Nephron (organoid): ENCODE measurements around the gene C10orf105.

Source experiments
- H3K27ac Mint-ChIP-seq, 3 experiments: 2 replicates each; pipeline ENCODE4 v1.8.0; 2020; ENCODE audit warnings: mixed read lengths in 3 of 3, mild to moderate bottlenecking in 2 of 3, moderate library complexity in 1 of 3
- H3K27me3 Mint-ChIP-seq: 2 replicates; pipeline ENCODE4 v1.8.0; 2021; ENCODE audit warnings: low read depth, mild to moderate bottlenecking, moderate library complexity, mixed read lengths
- H3K36me3 Mint-ChIP-seq: 2 replicates; pipeline ENCODE4 v1.8.0; 2020; ENCODE audit warnings: low read depth, mixed read lengths
- H3K4me1 Mint-ChIP-seq: 2 replicates; pipeline ENCODE4 v1.8.0; 2020; ENCODE audit warnings: mixed read lengths
- H3K4me3 Mint-ChIP-seq, 3 experiments: 2 replicates each; pipeline ENCODE4 v1.8.0; 2020; ENCODE audit warnings: mild to moderate bottlenecking in 3 of 3, mixed read lengths in 3 of 3, moderate library complexity in 2 of 3
- H3K9me3 Mint-ChIP-seq: 2 replicates; pipeline ENCODE4 v1.8.0; 2020; ENCODE audit warnings: mixed read lengths
- CTCF ChIP-seq, 3 experiments: fragments of 200-600 bp; sonication (generic); IDR thresholded peaks; one replicate each; pipeline ENCODE4 v1.5.0; 2021; ENCODE audit warnings: antibody characterized with exemption in 3 of 3; ENCODE audit not compliant: unreplicated experiment in 3 of 3

The C10orf105 gene

GRCh38 chr10:71763352-71764127 is 44.0 kb upstream of the C10orf105 start:
- Mint-ChIP-seq H3K36me3 (no peaks in the 10 kb centered on the region), H3K4me1 (peaks cover 35% of the 10 kb centered on the region), H3K9me3 (no peaks in the 10 kb centered on the region), H3K27me3 (peaks cover 18% of the 10 kb centered on the region), H3K4me3 (no peak overlapping the region), H3K27ac (no peak overlapping the region)
- TF ChIP-seq CTCF (IDR thresholded peaks at IDR 0.05; ENCODE audit: unreplicated experiment in 3 of 3): no peak

- Mint-ChIP-seq H3K36me3 (no peaks in the 10 kb centered on the region), H3K4me3 (no peak overlapping the region)
Measured at GRCh38 chr10:71762324-71762723, 42.7 kb upstream of the C10orf105 start.

DNA sequence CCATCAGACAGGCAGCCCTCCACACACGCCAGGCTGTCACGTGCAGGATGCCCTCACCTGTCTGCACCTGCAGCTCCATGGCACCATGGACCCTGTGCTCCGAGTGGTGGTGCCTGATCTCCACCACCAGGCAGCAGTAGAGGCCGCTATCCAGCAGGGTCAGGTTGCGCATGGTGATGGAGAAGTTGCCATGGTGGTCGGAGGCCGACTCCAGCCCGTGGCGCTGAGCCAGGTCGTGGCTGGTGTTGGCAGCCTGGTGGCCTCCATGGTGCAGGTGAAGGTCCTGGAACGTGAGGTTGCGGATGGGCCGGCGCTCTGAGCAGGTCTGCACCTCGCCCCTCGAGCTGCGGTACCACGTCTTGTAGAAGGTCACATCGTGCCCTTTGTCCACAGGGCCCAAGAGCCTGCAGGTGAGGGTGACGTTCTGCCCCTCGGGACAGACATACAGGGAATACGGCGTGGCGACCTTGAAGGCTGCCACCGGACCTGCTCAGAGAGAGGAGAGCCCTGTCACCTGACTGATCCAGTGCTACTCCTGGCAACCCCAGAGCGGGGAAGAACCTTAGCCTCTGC is 42.0 kb upstream of the C10orf105 start:
- H3K4me1 Mint-ChIP-seq: peaks cover 23% of the 10 kb centered on the region
- no peak overlapping the region for H3K27ac Mint-ChIP-seq
- H3K9me3 Mint-ChIP-seq: no peaks in the 10 kb centered on the region
- TF ChIP-seq CTCF (IDR thresholded peaks at IDR 0.05; ENCODE audit: unreplicated experiment in 3 of 3): no peak
- no peak overlapping the region for H3K4me3 Mint-ChIP-seq
- no peaks in the 10 kb centered on the region for H3K36me3 Mint-ChIP-seq
- peaks cover 18% of the 10 kb centered on the region for H3K27me3 Mint-ChIP-seq

More at GRCh38 chr10:71762324-71762723, 42.7 kb upstream of the C10orf105 start:
- H3K27me3 Mint-ChIP-seq: peaks cover 18% of the 10 kb centered on the region
- no peak overlapping the region for H3K27ac Mint-ChIP-seq
- H3K9me3 Mint-ChIP-seq: no peaks in the 10 kb centered on the region
- H3K4me1 Mint-ChIP-seq: peaks cover 27% of the 10 kb centered on the region
- TF ChIP-seq CTCF (IDR thresholded peaks at IDR 0.05; ENCODE audit: unreplicated experiment in 3 of 3): no peak

DNA sequence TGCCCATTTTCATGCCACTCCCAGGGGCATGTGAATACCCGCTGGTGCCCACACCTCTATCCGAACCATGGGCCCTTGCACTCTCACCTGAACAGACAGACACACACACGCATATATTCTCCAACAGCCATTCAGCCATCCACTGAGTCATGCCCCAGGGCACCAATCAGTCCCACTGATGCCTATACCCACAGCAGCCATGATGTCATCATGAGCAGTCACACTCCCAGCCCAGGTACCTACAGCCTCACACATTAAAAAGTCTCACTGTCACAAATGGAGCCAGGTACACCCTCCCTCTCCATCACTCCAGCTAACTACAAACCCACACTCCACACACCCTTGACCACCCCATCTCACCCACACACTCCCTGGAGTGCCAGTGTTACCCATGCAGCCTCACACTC is 41.5 kb upstream of the C10orf105 start:
- no peak overlapping the region for H3K27ac Mint-ChIP-seq

GRCh38 chr10:71757399-71757922 is 37.9 kb upstream of the C10orf105 start:
- no peak for TF ChIP-seq CTCF (IDR thresholded peaks at IDR 0.05; ENCODE audit: unreplicated experiment in 3 of 3)
- Mint-ChIP-seq H3K27ac (peak overlapping the region in 1 of 3 experiments; percentile 23), H3K9me3 (no peaks in the 10 kb centered on the region), H3K4me3 (no peak overlapping the region), H3K36me3 (no peaks in the 10 kb centered on the region), H3K27me3 (peaks cover 7% of the 10 kb centered on the region), H3K4me1 (peaks cover 28% of the 10 kb centered on the region)

More for the DNA sequence above, 41.5 kb upstream of the C10orf105 start:
- Mint-ChIP-seq H3K36me3 (no peaks in the 10 kb centered on the region), H3K4me3 (no peak overlapping the region), H3K4me1 (peaks cover 25% of the 10 kb centered on the region), H3K9me3 (no peaks in the 10 kb centered on the region), H3K27me3 (peaks cover 18% of the 10 kb centered on the region)
- TF ChIP-seq CTCF (IDR thresholded peaks at IDR 0.05; ENCODE audit: unreplicated experiment in 3 of 3): no peak
